ENCODE data around the gene KRT86. TPM values are rescaled to one million over a fixed set of nuclear protein-coding genes. Genes with fewer than 3 reads are reported as not detected.

Gene KRT86
- total RNA-seq, 1 donor from 2014 or later = not detected

GRCh38 chr12:52324153-52324444 lies 49.7 kb downstream of the KRT86 start:
- no peak for DNase-seq (ENCODE audit: low spot score, unreplicated experiment)
- Mint-ChIP-seq H3K9me3 (ENCODE audit: low read depth) (no peaks in the 10 kb centered on the region), H3K4me1 (ENCODE audit: low read depth) (no peaks in the 10 kb centered on the region), H3K36me3 (ENCODE audit: insufficient read depth) (no peaks in the 10 kb centered on the region), H3K27ac (no peak overlapping the region), H3K4me3 (ENCODE audit: low read depth) (no peak overlapping the region), H3K27me3 (peaks cover 72% of the 10 kb centered on the region)
- TF ChIP-seq CTCF (IDR thresholded peaks at IDR 0.05; ENCODE audit: unreplicated experiment) = no peak

DNA sequence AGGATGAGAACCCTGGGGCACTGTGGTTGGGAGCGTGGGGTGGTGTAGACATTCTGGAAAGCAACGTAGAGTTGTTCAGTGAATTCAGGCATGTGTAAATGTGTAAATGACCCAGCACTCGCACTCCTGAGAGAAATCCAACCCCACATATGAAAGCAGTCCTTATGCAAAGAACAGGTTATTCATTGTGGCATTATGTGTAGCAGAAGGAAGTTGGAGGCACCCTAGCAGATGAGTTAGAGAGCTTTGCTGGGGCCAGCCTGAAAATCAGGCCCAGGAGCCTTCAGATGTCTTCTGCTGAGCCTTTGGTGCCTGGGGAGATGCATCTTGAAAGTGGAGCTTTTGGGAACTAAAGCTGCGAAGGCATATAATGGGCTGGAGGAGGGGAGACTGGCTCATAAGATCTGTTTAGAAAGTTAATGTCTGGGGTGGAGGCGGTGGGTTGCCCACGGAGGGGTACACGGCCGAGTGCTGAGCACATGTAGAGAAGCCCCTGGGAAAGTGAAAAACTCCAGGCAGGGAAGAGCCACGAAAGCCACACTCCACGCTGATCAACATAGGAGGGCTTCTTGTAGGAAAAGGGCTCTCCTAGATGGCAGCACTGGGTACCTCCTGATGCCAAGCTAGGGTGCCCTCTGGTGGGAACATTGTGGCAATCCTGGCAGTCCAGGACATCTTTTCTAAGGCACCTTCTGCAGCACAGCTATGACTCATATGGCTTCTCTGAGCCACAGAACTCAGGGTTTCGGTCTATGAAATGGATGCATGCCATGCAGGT lies 52.8 kb downstream of the KRT86 start:
- Mint-ChIP-seq H3K27ac (no peak overlapping the region), H3K4me1 (ENCODE audit: low read depth) (no peaks in the 10 kb centered on the region), H3K27me3 (peaks cover 67% of the 10 kb centered on the region), H3K4me3 (ENCODE audit: low read depth) (no peak overlapping the region), H3K36me3 (ENCODE audit: insufficient read depth) (no peaks in the 10 kb centered on the region), H3K9me3 (ENCODE audit: low read depth) (no peaks in the 10 kb centered on the region)
- TF ChIP-seq CTCF (IDR thresholded peaks at IDR 0.05; ENCODE audit: unreplicated experiment) = peak; percentile 74
- DNase-seq (ENCODE audit: low spot score, unreplicated experiment) = peak; percentile 58

- no peaks in the 10 kb centered on the region for H3K4me1 Mint-ChIP-seq (ENCODE audit: low read depth)
- no peaks in the 10 kb centered on the region for H3K36me3 Mint-ChIP-seq (ENCODE audit: insufficient read depth)
- TF ChIP-seq CTCF (IDR thresholded peaks at IDR 0.05; ENCODE audit: unreplicated experiment) = no peak
- no peak overlapping the region for H3K27ac Mint-ChIP-seq
- no peak for DNase-seq (ENCODE audit: low spot score, unreplicated experiment)
- no peaks in the 10 kb centered on the region for H3K9me3 Mint-ChIP-seq (ENCODE audit: low read depth)
- H3K27me3 Mint-ChIP-seq = peaks cover 61% of the 10 kb centered on the region
- H3K4me3 Mint-ChIP-seq (ENCODE audit: low read depth) = no peak overlapping the region
Measured at GRCh38 chr12:52327830-52328500, 53.5 kb downstream of the KRT86 start.

- TF ChIP-seq CTCF (IDR thresholded peaks at IDR 0.05; ENCODE audit: unreplicated experiment) = no peak
Measured at GRCh38 chr12:52331039-52331438, 56.6 kb downstream of the KRT86 start.

GRCh38 chr12:52331833-52332232 lies 57.4 kb downstream of the KRT86 start:
- peaks cover 3% of the 10 kb centered on the region for H3K9me3 Mint-ChIP-seq (ENCODE audit: low read depth)
- H3K36me3 Mint-ChIP-seq (ENCODE audit: insufficient read depth) = no peaks in the 10 kb centered on the region
- DNase-seq (ENCODE audit: low spot score, unreplicated experiment) = no peak
- TF ChIP-seq CTCF (IDR thresholded peaks at IDR 0.05; ENCODE audit: unreplicated experiment) = no peak
- peaks cover 39% of the 10 kb centered on the region for H3K27me3 Mint-ChIP-seq
- no peak overlapping the region for H3K27ac Mint-ChIP-seq
- H3K4me1 Mint-ChIP-seq (ENCODE audit: low read depth) = no peaks in the 10 kb centered on the region
- H3K4me3 Mint-ChIP-seq (ENCODE audit: low read depth) = no peak overlapping the region

More at GRCh38 chr12:52331039-52331438, 56.6 kb downstream of the KRT86 start:
- Mint-ChIP-seq H3K4me1 (ENCODE audit: low read depth) (no peaks in the 10 kb centered on the region), H3K36me3 (ENCODE audit: insufficient read depth) (no peaks in the 10 kb centered on the region), H3K27me3 (peaks cover 41% of the 10 kb centered on the region), H3K9me3 (ENCODE audit: low read depth) (no peaks in the 10 kb centered on the region), H3K27ac (no peak overlapping the region), H3K4me3 (ENCODE audit: low read depth) (no peak overlapping the region)
- no peak for DNase-seq (ENCODE audit: low spot score, unreplicated experiment)
